ENCODE measurements around the gene IL13. TPM values are rescaled to one million over a fixed set of nuclear protein-coding genes. Genes with fewer than 3 reads are reported as not detected.

The IL13 gene
- total RNA-seq, 2 experiments from 2014 or later: not detected

DNA sequence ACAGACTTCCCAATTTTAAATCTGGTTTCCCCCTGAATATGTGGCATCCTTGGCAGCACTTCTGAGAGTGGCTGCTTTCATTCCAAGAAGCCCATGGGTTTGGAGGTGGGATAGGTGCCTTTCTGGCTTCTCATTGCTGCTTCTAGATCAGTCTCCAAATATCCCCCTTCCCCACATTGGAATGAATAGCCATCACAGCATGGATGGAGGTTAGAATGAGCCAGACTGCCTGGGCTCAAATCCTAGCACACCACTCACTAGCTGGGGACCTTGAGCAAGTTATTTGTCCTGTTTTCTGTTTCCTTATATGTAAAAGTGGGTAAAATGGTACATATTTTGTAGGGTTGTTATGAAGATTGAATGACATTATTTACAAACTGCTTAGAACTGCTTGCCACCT, 13.8 kb upstream of the IL13 start:
- no peak overlapping the region for H3K27ac ChIP-seq (ENCODE audit: low read depth, low read length, poor library complexity, severe bottlenecking)
- intact Hi-C loops (cut with micrococcal nuclease; ENCODE audit: unreplicated experiment): no loop called here

DNA sequence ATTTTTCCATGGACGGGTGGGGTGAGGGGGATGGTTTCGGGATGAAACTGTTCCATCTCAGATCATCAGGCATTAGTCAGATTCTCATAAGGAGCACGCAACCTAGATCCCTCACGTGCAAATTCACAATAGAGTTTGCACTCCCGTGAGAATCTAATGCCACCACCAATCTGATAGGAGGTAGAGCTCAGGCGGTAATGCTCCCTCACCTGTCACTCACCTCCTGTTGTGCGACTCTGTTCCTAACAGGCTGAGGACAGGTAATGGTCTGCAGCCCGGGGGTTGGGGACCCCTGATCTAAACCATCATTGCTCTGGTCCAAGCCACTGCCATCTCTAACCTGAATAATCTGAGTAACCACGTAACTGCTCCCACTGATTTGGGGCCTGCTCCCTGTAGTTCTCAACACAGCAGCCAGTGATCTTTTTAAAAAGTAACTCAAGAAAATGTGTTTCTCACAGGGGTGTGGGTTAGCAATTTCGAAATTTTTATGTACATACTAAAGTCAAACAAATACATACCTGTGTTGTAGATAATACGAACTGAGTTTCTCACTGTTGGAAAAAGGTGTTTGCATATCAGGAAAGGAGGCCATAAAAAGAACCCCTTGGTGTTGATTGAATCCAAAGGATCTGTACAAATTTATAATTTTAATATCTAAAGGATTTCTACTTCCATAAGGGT, 11.2 kb upstream of the IL13 start:
- ChIA-PET POLR2A (interaction anchor here (0.7 kb wide), 1 partner anchor 12 kb away, joined by 3 read pairs; no protein-coding TSS in a partner anchor), CTCF (ENCODE audit: unreplicated experiment) (no interaction called here)
- peaks cover 4% of the 10 kb centered on the region; the same call in 1 of the 2 replicates for H3K9me3 ChIP-seq (ENCODE audit: low read length)
- H3K4me1 ChIP-seq (ENCODE audit: insufficient read depth, low read length, poor library complexity, severe bottlenecking): no peaks in the 10 kb centered on the region
- intact Hi-C loops (cut with micrococcal nuclease; ENCODE audit: unreplicated experiment): no loop called here
- H3K9me2 ChIP-seq (ENCODE audit: insufficient read depth, low read length): no peaks in the 10 kb centered on the region
- H3K79me2 ChIP-seq (ENCODE audit: insufficient read depth, low read depth, low read length): no peaks in the 10 kb centered on the region
- H3K4me3 ChIP-seq (ENCODE audit: low read depth, low read length, poor library complexity, severe bottlenecking): no peak overlapping the region
- peaks cover 29% of the 10 kb centered on the region; the same call in 1 of the 2 replicates for H3K36me3 ChIP-seq (ENCODE audit: insufficient read depth, low read length)
- H4K20me1 ChIP-seq (ENCODE audit: insufficient read depth, low read length): no peaks in the 10 kb centered on the region
- H3K27ac ChIP-seq (ENCODE audit: low read depth, low read length, poor library complexity, severe bottlenecking): no peak overlapping the region
- no peak overlapping the region for H3K4me2 ChIP-seq (ENCODE audit: low read length)
- TF ChIP-seq CTCF (conservative IDR thresholded peaks at IDR 0.05; ENCODE audit: low read length) (no peak), EZH2phosphoT487 (IDR thresholded peaks at IDR 0.05; ENCODE audit: borderline replicate concordance, low read depth, low read length) (no peak)
- no peak overlapping the region for H2AFZ ChIP-seq (ENCODE audit: low read length)
- no TSS peak for BruUV-seq (replicated peaks)
- no peak for DNase-seq (ENCODE audit: low spot score)

More for the DNA sequence above, 13.8 kb upstream of the IL13 start:
- ChIA-PET CTCF (ENCODE audit: unreplicated experiment) (no interaction called here), POLR2A (interaction anchor here (0.5 kb wide), 1 partner anchor 542 kb away, joined by 5 read pairs; no protein-coding TSS in a partner anchor)
- no peak for TF ChIP-seq EZH2phosphoT487 (IDR thresholded peaks at IDR 0.05; ENCODE audit: borderline replicate concordance, low read depth, low read length)
- no peak for TF ChIP-seq CTCF (conservative IDR thresholded peaks at IDR 0.05; ENCODE audit: low read length)
- no peaks in the 10 kb centered on the region for H3K79me2 ChIP-seq (ENCODE audit: insufficient read depth, low read depth, low read length)
- H2AFZ ChIP-seq (ENCODE audit: low read length): no peak overlapping the region
- peaks cover 54% of the 10 kb centered on the region for H3K36me3 ChIP-seq (ENCODE audit: insufficient read depth, low read length)
- H3K9me3 ChIP-seq (ENCODE audit: low read length): peaks cover 4% of the 10 kb centered on the region; the same call in 1 of the 2 replicates
- no peaks in the 10 kb centered on the region for H3K9me2 ChIP-seq (ENCODE audit: insufficient read depth, low read length)
- no peak overlapping the region for H3K4me3 ChIP-seq (ENCODE audit: low read depth, low read length, poor library complexity, severe bottlenecking)
- no peak for DNase-seq (ENCODE audit: low spot score)
- no peaks in the 10 kb centered on the region for H3K4me1 ChIP-seq (ENCODE audit: insufficient read depth, low read length, poor library complexity, severe bottlenecking)
- BruUV-seq (replicated peaks): no TSS peak
- no peak overlapping the region for H3K4me2 ChIP-seq (ENCODE audit: low read length)
- H4K20me1 ChIP-seq (ENCODE audit: insufficient read depth, low read length): no peaks in the 10 kb centered on the region

- no peaks in the 10 kb centered on the region for H3K9me2 ChIP-seq (ENCODE audit: insufficient read depth, low read length)
- peaks cover 4% of the 10 kb centered on the region; the same call in 1 of the 2 replicates for H3K9me3 ChIP-seq (ENCODE audit: low read length)
- no peak overlapping the region for H3K4me3 ChIP-seq (ENCODE audit: low read depth, low read length, poor library complexity, severe bottlenecking)
- no peaks in the 10 kb centered on the region for H3K4me1 ChIP-seq (ENCODE audit: insufficient read depth, low read length, poor library complexity, severe bottlenecking)
- no peak for TF ChIP-seq CTCF (conservative IDR thresholded peaks at IDR 0.05; ENCODE audit: low read length)
- TF ChIP-seq EZH2phosphoT487 (IDR thresholded peaks at IDR 0.05; ENCODE audit: borderline replicate concordance, low read depth, low read length): no peak
- ChIA-PET POLR2A (interaction anchor here (0.5 to 0.7 kb wide), 2 partner anchors 13 to 104 kb away, joined by 3 read pairs; no protein-coding TSS in a partner anchor), CTCF (ENCODE audit: unreplicated experiment) (no interaction called here)
- DNase-seq (ENCODE audit: low spot score): no peak
- BruUV-seq (replicated peaks): no TSS peak
- intact Hi-C loops (cut with micrococcal nuclease; ENCODE audit: unreplicated experiment): no loop called here
- no peaks in the 10 kb centered on the region for H4K20me1 ChIP-seq (ENCODE audit: insufficient read depth, low read length)
- no peak overlapping the region for H3K27ac ChIP-seq (ENCODE audit: low read depth, low read length, poor library complexity, severe bottlenecking)
- no peak overlapping the region for H2AFZ ChIP-seq (ENCODE audit: low read length)
- peaks cover 21% of the 10 kb centered on the region; the same call in 1 of the 2 replicates for H3K36me3 ChIP-seq (ENCODE audit: insufficient read depth, low read length)
- H3K4me2 ChIP-seq (ENCODE audit: low read length): no peak overlapping the region
- no peaks in the 10 kb centered on the region for H3K79me2 ChIP-seq (ENCODE audit: insufficient read depth, low read depth, low read length)
These were observed 10.5 kb upstream of the IL13 start for GRCh38 chr5:132647473-132647872.
